Fibroblast of pulmonary artery (primary cell): Measurements from ENCODE around the gene BBS4.

Source experiments
- DNase-seq: peaks from one replicate; pipeline ENCODE4 v3.0.0-alpha.2; 2010; ENCODE audit warnings: low read depth
- H3K4me3 ChIP-seq: replicated peaks from 2 replicates; pipeline ENCODE4 v1.5.1; 2011; ENCODE audit warnings: low read depth, mild to moderate bottlenecking, control low read depth, low read length, moderate library complexity
- TF ChIP-seq, protein P1 (sequence below): IDR thresholded peaks from 2 replicates; pipeline ENCODE4 v1.5.1; 2011; ENCODE audit warnings: mild to moderate bottlenecking, control low read depth, low read length, inconsistent platforms; ENCODE audit errors: missing control alignments

The BBS4 gene

DNA sequence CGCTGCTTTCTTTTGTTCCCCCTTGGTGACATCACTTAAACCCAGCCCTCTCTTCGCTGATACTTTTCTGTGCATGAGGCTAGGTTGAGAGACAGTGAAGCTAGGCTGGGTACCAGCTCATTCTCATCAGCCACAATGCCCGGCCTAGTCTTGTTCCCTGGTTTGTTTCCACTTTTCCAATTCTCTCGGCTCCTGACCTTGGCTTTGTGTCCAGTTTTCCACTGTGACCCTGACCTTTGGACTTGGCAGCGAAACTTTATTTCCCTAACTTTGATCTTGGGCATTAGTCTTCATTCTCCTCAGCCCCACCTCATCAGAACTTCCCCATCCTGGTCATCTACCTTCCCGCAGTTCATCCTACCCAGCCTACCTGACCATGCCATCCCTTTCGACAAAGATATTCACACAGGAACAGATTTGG lies 98.5 kb downstream of the BBS4 start:
- no peak for DNase-seq
- TF ChIP-seq, protein P1, sequence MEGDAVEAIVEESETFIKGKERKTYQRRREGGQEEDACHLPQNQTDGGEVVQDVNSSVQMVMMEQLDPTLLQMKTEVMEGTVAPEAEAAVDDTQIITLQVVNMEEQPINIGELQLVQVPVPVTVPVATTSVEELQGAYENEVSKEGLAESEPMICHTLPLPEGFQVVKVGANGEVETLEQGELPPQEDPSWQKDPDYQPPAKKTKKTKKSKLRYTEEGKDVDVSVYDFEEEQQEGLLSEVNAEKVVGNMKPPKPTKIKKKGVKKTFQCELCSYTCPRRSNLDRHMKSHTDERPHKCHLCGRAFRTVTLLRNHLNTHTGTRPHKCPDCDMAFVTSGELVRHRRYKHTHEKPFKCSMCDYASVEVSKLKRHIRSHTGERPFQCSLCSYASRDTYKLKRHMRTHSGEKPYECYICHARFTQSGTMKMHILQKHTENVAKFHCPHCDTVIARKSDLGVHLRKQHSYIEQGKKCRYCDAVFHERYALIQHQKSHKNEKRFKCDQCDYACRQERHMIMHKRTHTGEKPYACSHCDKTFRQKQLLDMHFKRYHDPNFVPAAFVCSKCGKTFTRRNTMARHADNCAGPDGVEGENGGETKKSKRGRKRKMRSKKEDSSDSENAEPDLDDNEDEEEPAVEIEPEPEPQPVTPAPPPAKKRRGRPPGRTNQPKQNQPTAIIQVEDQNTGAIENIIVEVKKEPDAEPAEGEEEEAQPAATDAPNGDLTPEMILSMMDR: no peak
- H3K4me3 ChIP-seq: peak overlapping the region; percentile 69

DNA sequence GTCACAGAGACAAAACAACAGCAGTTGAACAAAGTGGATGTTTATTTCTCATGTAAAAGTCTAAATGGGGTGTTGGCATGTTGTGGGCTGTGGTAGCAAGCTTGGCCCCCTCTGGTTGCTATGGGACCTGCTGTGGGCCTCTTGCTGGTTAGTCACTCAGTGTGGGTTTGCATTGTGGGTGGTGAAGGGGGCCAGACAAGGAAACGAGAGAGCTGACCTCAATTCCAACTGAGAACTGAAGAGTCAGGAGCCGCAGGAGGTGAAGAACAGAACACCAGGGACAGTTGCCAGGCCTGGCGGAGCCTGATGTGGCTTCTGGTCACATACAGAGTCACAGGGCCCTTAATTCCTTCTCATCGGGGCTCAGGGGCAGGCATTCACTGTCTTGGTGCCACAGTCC lies 99.4 kb downstream of the BBS4 start:
- TF ChIP-seq, protein P1: no peak
- DNase-seq: no peak
- H3K4me3 ChIP-seq: no peak overlapping the region

DNA sequence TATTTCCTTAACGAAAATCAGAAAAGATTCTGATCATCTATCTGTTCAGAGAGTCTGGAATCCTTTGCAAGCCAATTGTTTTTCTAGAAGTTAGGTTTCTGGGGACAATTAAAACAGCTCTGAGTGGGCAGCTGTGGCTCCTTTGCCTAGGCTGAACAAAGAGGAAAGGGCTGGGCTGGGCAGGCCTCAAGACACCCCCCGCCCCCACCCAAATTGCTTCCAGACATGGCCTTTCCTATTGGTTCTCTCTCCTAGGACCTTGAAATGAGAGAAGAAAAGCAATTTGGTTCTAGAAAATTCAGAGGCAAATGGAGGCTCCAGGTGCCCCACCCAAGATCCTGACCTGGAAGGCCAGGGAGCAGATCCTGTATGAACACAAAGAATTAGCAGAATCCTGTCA lies 99.8 kb downstream of the BBS4 start:
- DNase-seq: no peak
- TF ChIP-seq, protein P1: no peak
- no peak overlapping the region for H3K4me3 ChIP-seq

DNA sequence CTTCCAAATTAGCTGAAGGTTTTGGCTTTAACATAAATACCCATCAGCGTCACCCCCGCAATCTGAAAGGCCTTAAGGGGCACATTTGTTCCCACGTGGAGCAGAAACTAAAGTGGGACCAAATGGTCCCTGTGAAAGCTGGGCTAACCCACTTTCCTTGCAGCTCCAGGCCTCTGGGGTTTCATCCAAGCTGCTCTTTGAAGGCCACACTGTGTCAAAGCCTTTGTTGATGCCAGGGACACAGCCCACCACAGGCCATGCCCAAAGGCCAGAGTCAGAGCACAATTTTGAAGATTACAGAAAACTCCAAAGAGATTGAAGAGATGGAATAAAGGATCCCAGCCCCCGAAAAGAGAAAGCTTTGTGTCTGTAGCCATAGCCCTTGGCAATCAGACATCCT lies 100.2 kb downstream of the BBS4 start:
- no peak for DNase-seq
- TF ChIP-seq, protein P1: no peak
- H3K4me3 ChIP-seq: no peak overlapping the region

DNA sequence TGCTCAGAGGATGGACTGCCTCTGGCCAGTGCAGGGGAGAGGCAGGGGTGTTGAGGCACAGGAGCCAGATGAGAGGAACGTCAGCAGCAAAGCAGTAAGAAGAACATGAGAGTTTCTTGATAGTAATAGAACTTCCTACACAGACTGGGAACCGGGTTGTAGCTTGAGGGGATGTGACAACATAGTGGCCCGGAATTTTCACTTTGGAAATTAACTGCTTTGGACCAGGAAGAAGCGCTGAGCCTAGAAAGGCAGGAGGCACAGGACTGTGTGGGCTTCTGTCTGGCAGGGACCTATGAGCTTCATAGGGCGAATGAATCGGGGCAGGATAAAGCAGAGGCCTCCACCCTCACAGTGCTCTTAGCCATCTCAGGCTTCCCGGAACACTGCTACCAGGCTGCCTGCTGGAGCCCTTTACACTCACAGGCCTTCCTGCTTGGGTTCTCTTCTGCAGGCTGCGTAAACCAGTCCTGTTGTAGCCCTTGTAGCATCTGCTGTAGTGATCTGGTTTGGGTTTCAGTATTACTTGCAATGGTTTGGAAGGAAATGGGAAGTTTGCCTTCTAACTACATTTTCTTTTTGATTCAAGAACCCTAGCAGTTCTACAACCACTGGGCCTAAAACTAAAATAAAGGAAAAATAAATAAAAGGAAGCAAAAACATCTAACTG lies 100.8 kb downstream of the BBS4 start:
- TF ChIP-seq, protein P1: no peak
- no peak overlapping the region for H3K4me3 ChIP-seq
- no peak for DNase-seq

DNA sequence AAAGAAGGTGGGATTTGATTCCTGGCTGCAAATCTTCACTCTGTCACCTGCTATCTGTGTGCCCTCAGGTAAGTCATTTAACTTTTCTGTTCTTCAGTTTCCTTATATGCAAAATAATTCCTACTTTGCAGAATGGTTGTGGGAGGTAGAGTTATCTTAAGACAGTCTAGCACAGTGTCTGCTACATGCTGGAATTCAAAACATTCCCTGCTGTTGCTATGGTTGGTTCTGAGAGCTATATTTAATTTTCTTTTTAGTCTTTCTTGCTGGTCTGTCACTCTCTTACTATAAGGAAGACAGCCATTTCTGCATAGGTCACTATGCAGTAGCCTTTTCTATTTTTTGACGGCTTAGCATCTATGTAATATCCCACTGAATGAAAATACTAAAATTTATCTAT lies 101.5 kb downstream of the BBS4 start:
- TF ChIP-seq, protein P1: no peak
- DNase-seq: no peak

More for the DNA sequence above, 101.5 kb downstream of the BBS4 start:
- H3K4me3 ChIP-seq: no peak overlapping the region
